B cell (primary cell): ENCODE measurements around the gene ANKRD11.
"Not testable (repeated sequence)": the region's sequence is repeated elsewhere in the genome, so short reads cannot be mapped to it uniquely, and the experiment has no call there.

Experiments
- EZH2 ChIP-seq: IDR thresholded peaks from 2 replicates; pipeline ENCODE4 v1.6.1; 2012; ENCODE audit warnings: borderline replicate concordance, low read depth, mild to moderate bottlenecking, moderate library complexity, low read length; ENCODE audit not compliant: insufficient read depth, poor library complexity, severe bottlenecking
- TF ChIP-seq, protein P1 (sequence below): fragments of 200-600 bp; IDR thresholded peaks from one replicate; pipeline ENCODE4 v1.8.0; 2022; ENCODE audit warnings: antibody characterized with exemption, mild to moderate bottlenecking

GRCh38 chr16:89435059-89435458, 55.3 kb downstream of the ANKRD11 start:
- TF ChIP-seq, protein P1, sequence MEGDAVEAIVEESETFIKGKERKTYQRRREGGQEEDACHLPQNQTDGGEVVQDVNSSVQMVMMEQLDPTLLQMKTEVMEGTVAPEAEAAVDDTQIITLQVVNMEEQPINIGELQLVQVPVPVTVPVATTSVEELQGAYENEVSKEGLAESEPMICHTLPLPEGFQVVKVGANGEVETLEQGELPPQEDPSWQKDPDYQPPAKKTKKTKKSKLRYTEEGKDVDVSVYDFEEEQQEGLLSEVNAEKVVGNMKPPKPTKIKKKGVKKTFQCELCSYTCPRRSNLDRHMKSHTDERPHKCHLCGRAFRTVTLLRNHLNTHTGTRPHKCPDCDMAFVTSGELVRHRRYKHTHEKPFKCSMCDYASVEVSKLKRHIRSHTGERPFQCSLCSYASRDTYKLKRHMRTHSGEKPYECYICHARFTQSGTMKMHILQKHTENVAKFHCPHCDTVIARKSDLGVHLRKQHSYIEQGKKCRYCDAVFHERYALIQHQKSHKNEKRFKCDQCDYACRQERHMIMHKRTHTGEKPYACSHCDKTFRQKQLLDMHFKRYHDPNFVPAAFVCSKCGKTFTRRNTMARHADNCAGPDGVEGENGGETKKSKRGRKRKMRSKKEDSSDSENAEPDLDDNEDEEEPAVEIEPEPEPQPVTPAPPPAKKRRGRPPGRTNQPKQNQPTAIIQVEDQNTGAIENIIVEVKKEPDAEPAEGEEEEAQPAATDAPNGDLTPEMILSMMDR: not testable (repeated sequence)
- not testable (repeated sequence) for TF ChIP-seq EZH2
